Body of pancreas (tissue), 4 donors: Measurements from ENCODE around the gene EPHB2.
"Not testable (repeated sequence)": the region's sequence is repeated elsewhere in the genome, so short reads cannot be mapped to it uniquely, and the experiment has no call there.

Experiments
- POLR2A ChIP-seq, 3 donors: fragments of 450-650 bp; IDR thresholded peaks; one replicate each; pipeline ENCODE4 v1.6.1; 2016; ENCODE audit warnings: antibody characterized with exemption in 3 of 3, mild to moderate bottlenecking in 2 of 3
- TF ChIP-seq, protein P1 (sequence below), 7 experiments: fragments of 450-650 bp in 4 of 7; fragments of 200-600 bp in 3 of 7; sonication (generic) in 3 of 7; IDR thresholded peaks; one replicate each; pipeline ENCODE4 v1.5.1; 2016 to 2019; ENCODE audit warnings: antibody characterized with exemption in 7 of 7

DNA sequence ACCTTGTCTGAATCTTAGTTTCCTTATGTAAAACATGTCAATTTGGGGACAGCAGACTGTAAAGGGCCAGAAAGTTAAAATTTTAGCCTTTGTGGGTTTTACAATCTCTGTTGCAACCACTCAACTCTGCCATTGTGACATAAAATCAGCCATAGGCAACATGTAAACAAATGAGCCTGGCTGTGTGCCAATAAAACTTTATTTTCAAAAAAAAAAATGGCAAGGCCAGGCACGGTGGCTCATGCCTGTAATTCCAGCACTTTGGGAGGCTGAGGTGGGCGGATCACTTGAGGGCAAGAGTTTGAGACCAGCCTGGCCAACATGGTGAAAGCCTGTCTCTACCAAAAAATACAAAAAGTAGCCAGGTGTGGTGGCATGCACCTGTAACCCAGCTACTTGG lies 123.8 kb downstream of the EPHB2 start:
- TF ChIP-seq, protein P1, sequence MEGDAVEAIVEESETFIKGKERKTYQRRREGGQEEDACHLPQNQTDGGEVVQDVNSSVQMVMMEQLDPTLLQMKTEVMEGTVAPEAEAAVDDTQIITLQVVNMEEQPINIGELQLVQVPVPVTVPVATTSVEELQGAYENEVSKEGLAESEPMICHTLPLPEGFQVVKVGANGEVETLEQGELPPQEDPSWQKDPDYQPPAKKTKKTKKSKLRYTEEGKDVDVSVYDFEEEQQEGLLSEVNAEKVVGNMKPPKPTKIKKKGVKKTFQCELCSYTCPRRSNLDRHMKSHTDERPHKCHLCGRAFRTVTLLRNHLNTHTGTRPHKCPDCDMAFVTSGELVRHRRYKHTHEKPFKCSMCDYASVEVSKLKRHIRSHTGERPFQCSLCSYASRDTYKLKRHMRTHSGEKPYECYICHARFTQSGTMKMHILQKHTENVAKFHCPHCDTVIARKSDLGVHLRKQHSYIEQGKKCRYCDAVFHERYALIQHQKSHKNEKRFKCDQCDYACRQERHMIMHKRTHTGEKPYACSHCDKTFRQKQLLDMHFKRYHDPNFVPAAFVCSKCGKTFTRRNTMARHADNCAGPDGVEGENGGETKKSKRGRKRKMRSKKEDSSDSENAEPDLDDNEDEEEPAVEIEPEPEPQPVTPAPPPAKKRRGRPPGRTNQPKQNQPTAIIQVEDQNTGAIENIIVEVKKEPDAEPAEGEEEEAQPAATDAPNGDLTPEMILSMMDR (IDR thresholded peaks at IDR 0.05): not testable (repeated sequence)
- TF ChIP-seq POLR2A (IDR thresholded peaks at IDR 0.05): not testable (repeated sequence)
